AG04450 (cell line): ENCODE measurements around the gene DIDO1. TPM values are rescaled to one million over a fixed set of nuclear protein-coding genes. Genes with fewer than 3 reads are reported as not detected.

Source experiments
- CTCF ChIA-PET: fragments of 300-600, 350-600 bp; formaldehyde crosslinking; extraction: SDS; loops from one replicate; lab custom pipeline; 2022; ENCODE audit warnings: antibody characterized with exemption, inconsistent platforms; lab: Charles Lee
- POLR2A ChIA-PET: fragments of 350-600 bp; formaldehyde crosslinking; extraction: SDS; loops from one replicate; lab custom pipeline; 2021; ENCODE audit warnings: antibody characterized with exemption, inconsistent platforms; lab: Yijun Ruan, JAX
- DNase-seq: peaks from one replicate; pipeline ENCODE4 v3.0.0-alpha.2; 2011; ENCODE audit warnings: low read depth, low spot score
- H3K27ac ChIP-seq: one replicate; pipeline ENCODE4 v1.5.1; 2012; ENCODE audit warnings: low read depth, low read length, control low read depth
- H3K27me3 ChIP-seq: one replicate; pipeline ENCODE4 v1.6.0; 2012; ENCODE audit warnings: low read length; ENCODE audit not compliant: control insufficient read depth, insufficient read depth
- H3K4me3 ChIP-seq: 2 replicates; pipeline ENCODE4 v1.5.1; 2011; ENCODE audit warnings: mild to moderate bottlenecking, low read depth, low read length, control low read depth
- H3K9me3 ChIP-seq: 2 replicates; pipeline ENCODE4 v1.5.1; 2012; ENCODE audit warnings: low read length; ENCODE audit not compliant: control insufficient read depth, insufficient read depth
- polyA plus RNA-seq: library from polyadenylated mRNA; depleted of rRNA; stranded (reverse); fragments of >200 nt; gene quantifications from 2 replicates; pipeline ENCODE4 v1.2.3, GENCODE V29; 2011
- TF ChIP-seq, protein P1 (sequence below): IDR thresholded peaks from 2 replicates; pipeline ENCODE4 v1.5.1; 2011; ENCODE audit warnings: low read depth, low read length, control low read depth, inconsistent platforms

Gene DIDO1
- polyA plus RNA-seq, 1 experiment: 22.1 TPM

- H3K27ac ChIP-seq: no peak overlapping the region
- ChIA-PET POLR2A (no interaction called here), CTCF (interaction anchor here (0.6 to 4.9 kb wide), 23 partner anchors 8 to 946 kb away, joined by 3 to 40 read pairs (median 3); partner anchors contain the start of gene TCFL5)
- DNase-seq: peak; percentile 33
- no peak overlapping the region for H3K4me3 ChIP-seq
- no peaks in the 10 kb centered on the region for H3K27me3 ChIP-seq
- TF ChIP-seq, protein P1, sequence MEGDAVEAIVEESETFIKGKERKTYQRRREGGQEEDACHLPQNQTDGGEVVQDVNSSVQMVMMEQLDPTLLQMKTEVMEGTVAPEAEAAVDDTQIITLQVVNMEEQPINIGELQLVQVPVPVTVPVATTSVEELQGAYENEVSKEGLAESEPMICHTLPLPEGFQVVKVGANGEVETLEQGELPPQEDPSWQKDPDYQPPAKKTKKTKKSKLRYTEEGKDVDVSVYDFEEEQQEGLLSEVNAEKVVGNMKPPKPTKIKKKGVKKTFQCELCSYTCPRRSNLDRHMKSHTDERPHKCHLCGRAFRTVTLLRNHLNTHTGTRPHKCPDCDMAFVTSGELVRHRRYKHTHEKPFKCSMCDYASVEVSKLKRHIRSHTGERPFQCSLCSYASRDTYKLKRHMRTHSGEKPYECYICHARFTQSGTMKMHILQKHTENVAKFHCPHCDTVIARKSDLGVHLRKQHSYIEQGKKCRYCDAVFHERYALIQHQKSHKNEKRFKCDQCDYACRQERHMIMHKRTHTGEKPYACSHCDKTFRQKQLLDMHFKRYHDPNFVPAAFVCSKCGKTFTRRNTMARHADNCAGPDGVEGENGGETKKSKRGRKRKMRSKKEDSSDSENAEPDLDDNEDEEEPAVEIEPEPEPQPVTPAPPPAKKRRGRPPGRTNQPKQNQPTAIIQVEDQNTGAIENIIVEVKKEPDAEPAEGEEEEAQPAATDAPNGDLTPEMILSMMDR: peak; percentile 88
- H3K9me3 ChIP-seq: no peaks in the 10 kb centered on the region
Measured at GRCh38 chr20:62900052-62900691, 26.1 kb downstream of the DIDO1 start.

DNA sequence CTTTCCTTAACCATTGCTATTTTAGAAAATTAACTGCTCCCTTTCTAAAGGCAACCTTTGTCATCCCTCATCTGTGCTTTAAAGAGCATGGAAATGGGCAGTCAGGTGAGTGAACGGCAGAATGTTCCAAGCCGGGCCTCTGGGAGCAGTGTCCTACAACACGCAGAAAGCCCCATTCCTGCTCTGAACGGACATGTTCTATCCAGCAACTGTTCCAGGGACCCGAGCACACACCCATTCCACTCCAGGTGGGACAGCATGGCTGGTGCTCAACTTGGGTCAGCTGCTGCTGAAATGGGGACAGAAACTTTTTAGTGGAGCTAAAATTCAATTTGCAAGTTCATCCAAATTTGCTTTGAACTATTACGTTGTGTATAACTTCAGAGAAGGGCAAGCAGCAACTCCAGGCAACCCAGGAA is 26.7 kb downstream of the DIDO1 start:
- POLR2A ChIA-PET: interaction anchor here (1.2 kb wide), 1 partner anchor 14 kb away, joined by 3 read pairs; no protein-coding TSS in a partner anchor
- CTCF ChIA-PET: interaction anchor here (0.6 to 4.9 kb wide), 21 partner anchors 8 to 946 kb away, joined by 3 to 40 read pairs (median 3); partner anchors contain the start of gene TCFL5
- no peak overlapping the region for H3K27ac ChIP-seq
- H3K27me3 ChIP-seq: no peaks in the 10 kb centered on the region
- H3K4me3 ChIP-seq: no peak overlapping the region
- DNase-seq: no peak
- TF ChIP-seq, protein P1: peak; percentile 17; the same call in 1 of the 2 replicates
- no peaks in the 10 kb centered on the region for H3K9me3 ChIP-seq

DNA sequence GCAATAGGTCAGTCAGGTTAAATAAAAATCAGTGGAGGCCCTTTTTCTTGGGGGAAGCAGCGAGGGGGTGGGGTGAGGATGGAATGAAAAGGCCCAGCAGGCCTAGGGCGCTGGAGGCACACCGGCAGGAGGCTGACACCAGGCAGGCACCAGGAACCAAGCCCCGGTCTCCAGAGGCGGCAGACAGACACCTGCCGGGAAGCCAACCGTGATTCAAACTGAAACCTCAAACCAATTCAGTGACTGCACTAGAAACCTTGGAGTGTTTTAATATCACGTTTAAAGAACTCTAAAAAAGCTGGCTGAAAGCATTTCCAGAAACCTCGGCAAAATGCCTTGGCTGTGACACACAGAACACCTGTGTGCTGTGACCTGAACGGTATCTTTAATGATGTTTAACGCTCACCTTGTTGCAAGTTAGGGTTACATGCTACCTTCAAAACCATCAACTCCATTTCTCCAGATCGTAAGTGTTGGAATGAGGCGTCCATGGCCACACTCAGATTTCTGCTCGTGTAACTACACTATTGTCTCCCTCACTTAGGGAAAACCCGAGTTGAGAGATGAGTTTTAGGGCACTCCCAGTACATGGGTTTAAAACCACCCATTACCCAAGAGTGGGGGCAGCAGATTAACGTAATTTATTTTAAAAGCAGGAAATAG is 27.2 kb downstream of the DIDO1 start:
- ChIA-PET CTCF (interaction anchor here (0.6 to 4.9 kb wide), 18 partner anchors 9 to 947 kb away, joined by 3 to 40 read pairs (median 3); partner anchors contain the start of gene TCFL5), POLR2A (interaction anchor here (1.2 kb wide), 1 partner anchor 14 kb away, joined by 3 read pairs; no protein-coding TSS in a partner anchor)
- Histone ChIP-seq H3K27me3 (no peaks in the 10 kb centered on the region), H3K4me3 (no peak overlapping the region), H3K9me3 (no peaks in the 10 kb centered on the region), H3K27ac (no peak overlapping the region)
- TF ChIP-seq, protein P1: no peak
- DNase-seq: no peak

- no peak for DNase-seq
- no peaks in the 10 kb centered on the region for H3K27me3 ChIP-seq
- no peak overlapping the region for H3K27ac ChIP-seq
- TF ChIP-seq, protein P1: no peak
- no peak overlapping the region for H3K4me3 ChIP-seq
- CTCF ChIA-PET: interaction anchor here (0.9 to 4.9 kb wide), 6 partner anchors 9 to 111 kb away, joined by 3 to 40 read pairs (median 6); partner anchors contain the start of gene DIDO1
- POLR2A ChIA-PET: interaction anchor here (1.2 to 1.5 kb wide), 2 partner anchors 11 to 15 kb away, joined by 3 read pairs; no protein-coding TSS in a partner anchor
- H3K9me3 ChIP-seq: no peaks in the 10 kb centered on the region
Measured at GRCh38 chr20:62898093-62898964, 28.0 kb downstream of the DIDO1 start.
